Suprapubic skin (tissue), 4 donors: ENCODE results near the gene HOXC5.

Experiments used
- CTCF ChIP-seq, 2 donors: fragments of 200-600 bp in 1 of 2; fragments of 450-650 bp in 1 of 2; sonication (generic) in 1 of 2; IDR thresholded peaks; one replicate each; pipeline ENCODE4 v1.5.1; 2016 to 2019; ENCODE audit warnings: antibody characterized with exemption in 2 of 2, mild to moderate bottlenecking in 1 of 2, moderate library complexity in 1 of 2
- EP300 ChIP-seq: sonication (generic); formaldehyde crosslinking; IDR thresholded peaks from one replicate; pipeline ENCODE4 v1.6.1; 2017; ENCODE audit warnings: antibody characterized with exemption
- POLR2A ChIP-seq, 2 donors: fragments of 450-650 bp; IDR thresholded peaks; one replicate each; pipeline ENCODE4 v1.6.1; 2017; ENCODE audit warnings: antibody characterized with exemption in 2 of 2, mild to moderate bottlenecking in 2 of 2, moderate library complexity in 2 of 2
- POLR2AphosphoS5 ChIP-seq, 3 donors: sonication (generic); formaldehyde crosslinking; IDR thresholded peaks; one replicate each; pipeline ENCODE4 v1.6.1; 2017; ENCODE audit warnings: antibody characterized with exemption in 3 of 3

- no peak for TF ChIP-seq CTCF (IDR thresholded peaks at IDR 0.05)
- no peak for TF ChIP-seq POLR2AphosphoS5 (IDR thresholded peaks at IDR 0.05)
- no peak for TF ChIP-seq POLR2A (IDR thresholded peaks at IDR 0.05)
- no peak for TF ChIP-seq EP300
These were observed 14.5 kb downstream of the HOXC5 start for GRCh38 chr12:54047160-54047963.
